C4-2B (cell line): ENCODE data around the gene FTSJ1.

Experiments used
- H3K27ac ChIP-seq: fragments of 450-650 bp; 2 replicates; pipeline ENCODE4 v1.5.1; 2017
- CTCF ChIP-seq: fragments of 450-650 bp; conservative IDR thresholded peaks from 2 replicates; pipeline ENCODE4 v1.5.1; 2017; ENCODE audit warnings: mild to moderate bottlenecking
- ZFX ChIP-seq: fragments of 450-650 bp; IDR thresholded peaks from 2 replicates; pipeline ENCODE4 v1.6.1; 2017

Gene FTSJ1

GRCh38 chrX:48530736-48531135 lies 54.7 kb downstream of the FTSJ1 start:
- H3K27ac ChIP-seq, result no peak overlapping the region
- no peak for TF ChIP-seq CTCF

GRCh38 chrX:48531358-48531959 lies 55.5 kb downstream of the FTSJ1 start:
- TF ChIP-seq CTCF, result no peak
- no peak for TF ChIP-seq ZFX
- peak overlapping the region; percentile 16; the same call in 1 of the 2 replicates for H3K27ac ChIP-seq

GRCh38 chrX:48532161-48532560 lies 56.2 kb downstream of the FTSJ1 start:
- no peak overlapping the region for H3K27ac ChIP-seq
- TF ChIP-seq CTCF, result no peak
- TF ChIP-seq ZFX, result no peak

GRCh38 chrX:48533165-48533564 lies 57.2 kb downstream of the FTSJ1 start:
- H3K27ac ChIP-seq, result no peak overlapping the region
- TF ChIP-seq CTCF, result no peak
- no peak for TF ChIP-seq ZFX
